ENCODE data around the gene COL9A1. TPM values are rescaled to one million over a fixed set of nuclear protein-coding genes. Genes with fewer than 3 reads are reported as not detected.
A peak's percentile ranks its signal among the peaks of the same experiment; 100 is the strongest.

Gene COL9A1
- polyA plus RNA-seq, 3 donors, result not detected

DNA sequence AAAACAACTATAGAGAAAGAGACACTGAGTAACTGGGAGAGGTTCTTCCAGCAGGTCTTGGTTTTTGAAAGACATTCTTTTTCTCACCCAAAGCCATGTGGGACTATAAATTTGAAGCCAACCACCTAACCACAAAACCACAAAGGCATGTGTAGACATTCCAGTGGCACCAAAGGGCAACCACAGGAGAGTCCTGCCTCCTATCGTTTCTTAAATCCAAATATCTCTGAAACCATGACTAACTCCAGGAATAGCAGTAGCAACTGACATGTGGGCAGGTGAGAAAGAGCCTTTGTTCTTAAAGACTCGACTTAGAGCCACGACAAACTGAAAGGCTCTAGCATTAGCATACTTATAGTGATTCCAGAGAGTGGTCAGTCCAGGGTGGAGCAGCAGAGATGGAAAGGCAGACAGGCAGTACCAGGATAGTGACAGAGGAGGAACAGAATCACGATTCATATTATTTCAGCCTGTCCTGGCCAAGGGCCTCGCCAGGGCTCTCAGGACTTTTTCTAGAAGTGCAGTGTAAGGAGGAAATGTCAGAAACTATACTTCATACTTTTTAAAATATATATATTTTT is 9.4 kb upstream of the COL9A1 start:
- TF ChIP-seq, protein P1, sequence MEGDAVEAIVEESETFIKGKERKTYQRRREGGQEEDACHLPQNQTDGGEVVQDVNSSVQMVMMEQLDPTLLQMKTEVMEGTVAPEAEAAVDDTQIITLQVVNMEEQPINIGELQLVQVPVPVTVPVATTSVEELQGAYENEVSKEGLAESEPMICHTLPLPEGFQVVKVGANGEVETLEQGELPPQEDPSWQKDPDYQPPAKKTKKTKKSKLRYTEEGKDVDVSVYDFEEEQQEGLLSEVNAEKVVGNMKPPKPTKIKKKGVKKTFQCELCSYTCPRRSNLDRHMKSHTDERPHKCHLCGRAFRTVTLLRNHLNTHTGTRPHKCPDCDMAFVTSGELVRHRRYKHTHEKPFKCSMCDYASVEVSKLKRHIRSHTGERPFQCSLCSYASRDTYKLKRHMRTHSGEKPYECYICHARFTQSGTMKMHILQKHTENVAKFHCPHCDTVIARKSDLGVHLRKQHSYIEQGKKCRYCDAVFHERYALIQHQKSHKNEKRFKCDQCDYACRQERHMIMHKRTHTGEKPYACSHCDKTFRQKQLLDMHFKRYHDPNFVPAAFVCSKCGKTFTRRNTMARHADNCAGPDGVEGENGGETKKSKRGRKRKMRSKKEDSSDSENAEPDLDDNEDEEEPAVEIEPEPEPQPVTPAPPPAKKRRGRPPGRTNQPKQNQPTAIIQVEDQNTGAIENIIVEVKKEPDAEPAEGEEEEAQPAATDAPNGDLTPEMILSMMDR (IDR thresholded peaks at IDR 0.05), result no peak
- intact Hi-C loops (cut with micrococcal nuclease), result no loop called here
- no peak overlapping the region for H3K4me2 ChIP-seq (replicated peaks; ENCODE audit: extremely low read depth, low read length, poor library complexity, severe bottlenecking)
- no peak for DNase-seq
- H3K79me2 ChIP-seq (ENCODE audit: insufficient read depth, low read length), result no peaks in the 10 kb centered on the region
- no peaks in the 10 kb centered on the region for H3K4me1 Mint-ChIP-seq
- H3K27ac Mint-ChIP-seq, result no peak overlapping the region
- no peak overlapping the region for H3K9ac ChIP-seq (ENCODE audit: insufficient read depth, low read length, poor library complexity, severe bottlenecking)
- no peaks in the 10 kb centered on the region for H3K36me3 ChIP-seq (replicated peaks in 1 of 2; ENCODE audit: control insufficient read depth in 1 of 2, insufficient read depth in 2 of 2, low read length in 2 of 2)
- H3K27ac ChIP-seq (ENCODE audit: low read depth in 1 of 2, low read length in 2 of 2), result no peak overlapping the region
- WGBS (ENCODE audit: insufficient coverage), result no CpG with 5 or more reads among the region's 5 CpGs
- H3K27me3 ChIP-seq (ENCODE audit: control insufficient read depth in 2 of 2, insufficient read depth in 2 of 2, low read length in 2 of 2), result peaks cover 0 to 5% of the 10 kb centered on the region in 2 donors
- no peaks in the 10 kb centered on the region for H3K4me1 ChIP-seq (ENCODE audit: control insufficient read depth in 1 of 2, insufficient read depth in 2 of 2, low read length in 2 of 2)
- peaks cover 2 to 5% (median 3%) of the 10 kb centered on the region in 3 donors for H3K27me3 Mint-ChIP-seq (ENCODE audit: low read depth in 3 of 3)
- no peak overlapping the region for H3K4me3 Mint-ChIP-seq
- no peaks in the 10 kb centered on the region for H3K9me3 Mint-ChIP-seq
- H3K36me3 Mint-ChIP-seq, result no peaks in the 10 kb centered on the region
- H2AFZ ChIP-seq (ENCODE audit: insufficient read depth, low read depth, low read length, poor library complexity, severe bottlenecking), result no peak overlapping the region
- H4K20me1 ChIP-seq (ENCODE audit: insufficient read depth, low read length), result no peaks in the 10 kb centered on the region
- no peak overlapping the region for H3K4me3 ChIP-seq (replicated peaks in 1 of 3; ENCODE audit: low read depth in 2 of 3, low read length in 3 of 3)
- no peaks in the 10 kb centered on the region for H3K9me3 ChIP-seq (replicated peaks in 1 of 2; ENCODE audit: control insufficient read depth in 1 of 2, insufficient read depth in 1 of 2, low read length in 2 of 2)

DNA sequence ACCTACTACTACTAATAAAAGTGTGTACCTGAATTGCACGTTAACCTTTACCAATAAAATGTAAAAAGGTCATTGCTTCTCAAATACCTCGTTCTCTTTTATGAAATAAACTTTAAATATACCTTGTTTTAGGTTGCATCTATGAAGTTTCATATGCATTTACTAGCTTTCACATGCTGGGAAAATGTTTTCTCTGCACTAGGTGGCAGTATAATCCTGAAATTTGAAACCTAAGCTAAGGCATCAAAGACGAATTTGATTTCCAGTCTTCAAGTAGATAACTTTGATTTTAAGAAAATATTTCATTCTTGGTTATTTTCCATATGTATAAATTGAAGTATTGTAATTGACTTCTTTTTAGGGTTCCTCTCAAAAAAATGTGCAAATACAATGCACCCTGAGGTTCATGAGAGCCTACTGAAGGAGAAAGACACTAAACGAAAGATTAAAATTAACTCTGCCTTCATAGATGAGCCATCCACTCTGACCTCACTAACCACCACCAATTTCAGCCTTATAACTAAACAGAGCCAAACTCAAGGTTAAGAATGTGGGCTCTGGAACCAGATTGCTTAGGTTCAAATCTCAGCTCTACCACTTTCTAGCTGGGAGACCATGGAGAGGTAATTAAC is 7.3 kb upstream of the COL9A1 start:
- Histone ChIP-seq H3K4me2 (replicated peaks; ENCODE audit: extremely low read depth, low read length, poor library complexity, severe bottlenecking) (no peak overlapping the region), H3K4me1 (ENCODE audit: control insufficient read depth in 1 of 2, insufficient read depth in 2 of 2, low read length in 2 of 2) (no peaks in the 10 kb centered on the region), H3K79me2 (ENCODE audit: insufficient read depth, low read length) (no peaks in the 10 kb centered on the region), H3K9me3 (replicated peaks in 1 of 2; ENCODE audit: control insufficient read depth in 1 of 2, insufficient read depth in 1 of 2, low read length in 2 of 2) (no peaks in the 10 kb centered on the region), H2AFZ (ENCODE audit: insufficient read depth, low read depth, low read length, poor library complexity, severe bottlenecking) (no peak overlapping the region), H3K4me3 (replicated peaks in 1 of 3; ENCODE audit: low read depth in 2 of 3, low read length in 3 of 3) (no peak overlapping the region), H3K27ac (ENCODE audit: low read depth in 1 of 2, low read length in 2 of 2) (no peak overlapping the region), H4K20me1 (ENCODE audit: insufficient read depth, low read length) (no peaks in the 10 kb centered on the region), H3K36me3 (replicated peaks in 1 of 2; ENCODE audit: control insufficient read depth in 1 of 2, insufficient read depth in 2 of 2, low read length in 2 of 2) (no peaks in the 10 kb centered on the region), H3K9ac (ENCODE audit: insufficient read depth, low read length, poor library complexity, severe bottlenecking) (no peak overlapping the region), H3K27me3 (ENCODE audit: control insufficient read depth in 2 of 2, insufficient read depth in 2 of 2, low read length in 2 of 2) (peaks cover 0 to 5% of the 10 kb centered on the region in 2 donors)
- WGBS (ENCODE audit: insufficient coverage), result no CpG with 5 or more reads among the region's 4 CpGs
- intact Hi-C loops (cut with micrococcal nuclease), result no loop called here
- Mint-ChIP-seq H3K27ac (no peak overlapping the region), H3K9me3 (no peaks in the 10 kb centered on the region), H3K36me3 (no peaks in the 10 kb centered on the region), H3K4me3 (no peak overlapping the region), H3K27me3 (ENCODE audit: low read depth in 3 of 3) (peaks cover 2 to 5% (median 4%) of the 10 kb centered on the region in 3 donors), H3K4me1 (no peaks in the 10 kb centered on the region)
- TF ChIP-seq, protein P1 (IDR thresholded peaks at IDR 0.05), result peak; percentile 28
- no peak for DNase-seq

Measured in CD14-positive monocyte (primary cell).